Endodermal cell (in vitro differentiated cells): ENCODE results near the gene TTLL5. TPM values are rescaled to one million over a fixed set of nuclear protein-coding genes. Genes with fewer than 3 reads are reported as not detected.

Experiments
- DNase-seq: peaks from one replicate; pipeline ENCODE4 v3.0.0-alpha.2; 2017
- H3K27ac ChIP-seq: 2 replicates; pipeline ENCODE4 v1.5.1; 2013; ENCODE audit warnings: mild to moderate bottlenecking, low read depth, low read length, moderate library complexity
- H3K27me3 ChIP-seq: 2 replicates; pipeline ENCODE4 v1.6.1; 2013; ENCODE audit warnings: mild to moderate bottlenecking, low read length, moderate library complexity; ENCODE audit not compliant: insufficient read depth, control insufficient read depth, poor library complexity, severe bottlenecking
- H3K36me3 ChIP-seq: 2 replicates; pipeline ENCODE4 v1.7.0; 2013; ENCODE audit warnings: mild to moderate bottlenecking, low read length, moderate library complexity; ENCODE audit not compliant: control insufficient read depth, insufficient read depth
- H3K4me1 ChIP-seq: one replicate; pipeline ENCODE4 v1.7.0; 2013; ENCODE audit warnings: low read length; ENCODE audit not compliant: control insufficient read depth, insufficient read depth
- H3K4me3 ChIP-seq: 2 replicates; pipeline ENCODE4 v1.5.1; 2013; ENCODE audit warnings: mild to moderate bottlenecking, low read length, moderate library complexity
- H3K9ac ChIP-seq: 2 replicates; pipeline ENCODE4 v1.6.1; 2013; ENCODE audit warnings: mild to moderate bottlenecking, low read length, moderate library complexity; ENCODE audit not compliant: poor library complexity, severe bottlenecking; ENCODE audit errors: extremely low read depth
- H3K9me3 ChIP-seq: 2 replicates; pipeline ENCODE4 v1.6.1; 2013; ENCODE audit warnings: mild to moderate bottlenecking, low read length, moderate library complexity; ENCODE audit not compliant: control insufficient read depth
- H3K27ac Mint-ChIP-seq: 2 replicates; pipeline ENCODE4 v1.8.0; 2020; ENCODE audit warnings: mixed read lengths
- H3K27me3 Mint-ChIP-seq: 2 replicates; pipeline ENCODE4 v1.8.0; 2021; ENCODE audit warnings: mild to moderate bottlenecking, mixed read lengths; ENCODE audit not compliant: insufficient read depth
- H3K36me3 Mint-ChIP-seq: 2 replicates; pipeline ENCODE4 v1.8.0; 2020; ENCODE audit warnings: low read depth, mixed read lengths
- H3K4me1 Mint-ChIP-seq: 2 replicates; pipeline ENCODE4 v1.8.0; 2020; ENCODE audit warnings: mixed read lengths
- H3K4me3 Mint-ChIP-seq: 2 replicates; pipeline ENCODE4 v1.8.0; 2020; ENCODE audit warnings: mild to moderate bottlenecking, moderate library complexity, mixed read lengths
- H3K9me3 Mint-ChIP-seq: 2 replicates; pipeline ENCODE4 v1.8.0; 2020; ENCODE audit warnings: mild to moderate bottlenecking, mixed read lengths
- WGBS, 2 experiments: methylation state at CpG; one replicate each; pipeline versions ENCODE4 v1.1.5 to v1.1.7; 2013; ENCODE audit warnings: missing lambda C conversion rate in 2 of 2, mixed read lengths in 1 of 2; ENCODE audit not compliant: insufficient coverage in 1 of 2, insufficient read length in 1 of 2; 5-methylcytosine and 5-hydroxymethylcytosine counted together
- total RNA-seq, 2 donors: library from RNA; stranded (reverse); fragmentation: NEBNext Ultra II Directional in 1 of 2; extraction: Animal tissue kit (Norgen Biotek cat#: 25700) in 1 of 2; gene quantifications; 2 replicates in 1 of 2; 3 replicates in 1 of 2; pipeline ENCODE4 v1.2.1, GENCODE V29; 2021
- TF ChIP-seq, protein P1 (sequence below): fragments of 200-600 bp; sonication (generic); conservative IDR thresholded peaks from 2 replicates; pipeline ENCODE4 v1.5.0; 2021; ENCODE audit warnings: antibody characterized with exemption, mild to moderate bottlenecking

TTLL5 gene
- total RNA-seq, 2 donors from 2014 or later = 50.5 to 54.2 TPM

- Histone ChIP-seq H3K4me3 (peak overlapping the region; percentile 99), H3K36me3 (peaks cover 41% of the 10 kb centered on the region), H3K9ac (peak overlapping the region; percentile 95), H3K9me3 (no peaks in the 10 kb centered on the region), H3K4me1 (no peaks in the 10 kb centered on the region), H3K27ac (peak overlapping the region; percentile 88), H3K27me3 (no peaks in the 10 kb centered on the region)
- TF ChIP-seq, protein P1, sequence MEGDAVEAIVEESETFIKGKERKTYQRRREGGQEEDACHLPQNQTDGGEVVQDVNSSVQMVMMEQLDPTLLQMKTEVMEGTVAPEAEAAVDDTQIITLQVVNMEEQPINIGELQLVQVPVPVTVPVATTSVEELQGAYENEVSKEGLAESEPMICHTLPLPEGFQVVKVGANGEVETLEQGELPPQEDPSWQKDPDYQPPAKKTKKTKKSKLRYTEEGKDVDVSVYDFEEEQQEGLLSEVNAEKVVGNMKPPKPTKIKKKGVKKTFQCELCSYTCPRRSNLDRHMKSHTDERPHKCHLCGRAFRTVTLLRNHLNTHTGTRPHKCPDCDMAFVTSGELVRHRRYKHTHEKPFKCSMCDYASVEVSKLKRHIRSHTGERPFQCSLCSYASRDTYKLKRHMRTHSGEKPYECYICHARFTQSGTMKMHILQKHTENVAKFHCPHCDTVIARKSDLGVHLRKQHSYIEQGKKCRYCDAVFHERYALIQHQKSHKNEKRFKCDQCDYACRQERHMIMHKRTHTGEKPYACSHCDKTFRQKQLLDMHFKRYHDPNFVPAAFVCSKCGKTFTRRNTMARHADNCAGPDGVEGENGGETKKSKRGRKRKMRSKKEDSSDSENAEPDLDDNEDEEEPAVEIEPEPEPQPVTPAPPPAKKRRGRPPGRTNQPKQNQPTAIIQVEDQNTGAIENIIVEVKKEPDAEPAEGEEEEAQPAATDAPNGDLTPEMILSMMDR = no peak
- Mint-ChIP-seq H3K4me3 (peak overlapping the region; percentile 92), H3K27ac (peak overlapping the region; percentile 98), H3K4me1 (peaks cover 7% of the 10 kb centered on the region), H3K9me3 (no peaks in the 10 kb centered on the region), H3K36me3 (peaks cover 14% of the 10 kb centered on the region), H3K27me3 (no peaks in the 10 kb centered on the region)
- no peak for DNase-seq
- WGBS, 2 experiments = 0 to 1% methylated on average over 9 to 18 of the region's 18 CpGs
Measured at GRCh38 chr14:75661499-75661814, 411 bp downstream of the TTLL5 start.

GRCh38 chr14:75662966-75663365 is 1.9 kb downstream of the TTLL5 start:
- H3K27ac Mint-ChIP-seq = no peak overlapping the region
- H3K4me1 Mint-ChIP-seq = peaks cover 7% of the 10 kb centered on the region
- H3K9me3 ChIP-seq = no peaks in the 10 kb centered on the region
- no peak overlapping the region for H3K9ac ChIP-seq
- no peak for DNase-seq
- peak overlapping the region; percentile 92 for H3K4me3 Mint-ChIP-seq
- 95 to 96% methylated on average over 3 of the region's 3 CpGs for WGBS, 2 experiments
- H3K36me3 Mint-ChIP-seq = peaks cover 14% of the 10 kb centered on the region
- H3K9me3 Mint-ChIP-seq = no peaks in the 10 kb centered on the region
- no peaks in the 10 kb centered on the region for H3K27me3 ChIP-seq
- no peaks in the 10 kb centered on the region for H3K4me1 ChIP-seq
- H3K36me3 ChIP-seq = peaks cover 34% of the 10 kb centered on the region
- no peak overlapping the region for H3K4me3 ChIP-seq
- H3K27ac ChIP-seq = no peak overlapping the region
- no peaks in the 10 kb centered on the region for H3K27me3 Mint-ChIP-seq
- TF ChIP-seq, protein P1 = no peak

GRCh38 chr14:75667099-75667765 is 6.2 kb downstream of the TTLL5 start:
- no peaks in the 10 kb centered on the region for H3K4me1 ChIP-seq
- H3K4me3 Mint-ChIP-seq = no peak overlapping the region
- H3K36me3 ChIP-seq = peaks cover 63% of the 10 kb centered on the region
- no peak for DNase-seq
- TF ChIP-seq, protein P1 = no peak
- WGBS, 2 experiments = 79 to 100% methylated on average over 2 of the region's 2 CpGs
- H3K9me3 ChIP-seq = no peaks in the 10 kb centered on the region
- no peaks in the 10 kb centered on the region for H3K27me3 ChIP-seq
- no peak overlapping the region for H3K9ac ChIP-seq
- no peak overlapping the region for H3K27ac Mint-ChIP-seq
- H3K4me3 ChIP-seq = no peak overlapping the region
- no peak overlapping the region for H3K27ac ChIP-seq
- H3K9me3 Mint-ChIP-seq = no peaks in the 10 kb centered on the region
- H3K27me3 Mint-ChIP-seq = no peaks in the 10 kb centered on the region
- H3K4me1 Mint-ChIP-seq = no peaks in the 10 kb centered on the region
- H3K36me3 Mint-ChIP-seq = peaks cover 40% of the 10 kb centered on the region
